Body of pancreas (tissue), 4 donors: Measurements from ENCODE around the gene ARHGDIA. TPM values are rescaled to one million over a fixed set of nuclear protein-coding genes. Genes with fewer than 3 reads are reported as not detected.

ENCODE experiments used
- ATAC-seq: fragments of 150-250 bp; one replicate; pipeline ENCODE4 v1.9.1; 2016
- DNase-seq, 4 donors: peaks; one replicate each; pipeline ENCODE4 v3.0.0-alpha.2; 2019
- H3K27ac ChIP-seq, 4 donors: fragments of 200-600 bp; sonication (generic); 1 replicate in 3 of 4; 2 replicates in 1 of 4; pipeline versions ENCODE4 v1.5.1 to v1.6.1; 2016 to 2019; ENCODE audit warnings: mild to moderate bottlenecking in 1 of 4, mixed read lengths in 1 of 4, moderate library complexity in 1 of 4
- H3K27me3 ChIP-seq, 2 donors: fragments of 200-600 bp; sonication (generic); one replicate each; pipeline ENCODE4 v1.6.0; 2016; ENCODE audit warnings: mild to moderate bottlenecking in 1 of 2
- H3K36me3 ChIP-seq, 2 donors: fragments of 200-600 bp; sonication (generic); replicated peaks in 1 of 2; 2 replicates each; pipeline ENCODE4 v1.5.1; 2016; ENCODE audit warnings: low read depth in 2 of 2; ENCODE audit not compliant: insufficient read depth in 1 of 2
- H3K4me1 ChIP-seq: fragments of 200-600 bp; sonication (generic); one replicate; pipeline ENCODE4 v1.6.0; 2016
- H3K4me3 ChIP-seq, 2 donors: fragments of 200-600 bp; sonication (generic); 1 replicate in 1 of 2; 2 replicates in 1 of 2; pipeline ENCODE4 v1.5.1; 2016 to 2019
- H3K9me3 ChIP-seq, 3 donors: fragments of 200-600 bp; sonication (generic); 1 replicate in 2 of 3; 2 replicates in 1 of 3; pipeline ENCODE4 v1.5.1; 2016
- CTCF ChIP-seq, 7 experiments: fragments of 450-650 bp in 4 of 7; fragments of 200-600 bp in 3 of 7; sonication (generic) in 3 of 7; IDR thresholded peaks; one replicate each; pipeline ENCODE4 v1.5.1; 2016 to 2019; ENCODE audit warnings: antibody characterized with exemption in 7 of 7
- POLR2A ChIP-seq, 3 donors: fragments of 450-650 bp; IDR thresholded peaks; one replicate each; pipeline ENCODE4 v1.6.1; 2016; ENCODE audit warnings: antibody characterized with exemption in 3 of 3, mild to moderate bottlenecking in 2 of 3
- WGBS, 2 donors: methylation state at CpG; one replicate each; pipeline ENCODE4 v1.1.5; 2017; 5-methylcytosine and 5-hydroxymethylcytosine counted together
- intact Hi-C: fragments of 100-400 bp; cut with DNase I; formaldehyde crosslinking; loops from one replicate; pipeline ENCODE4 v1.15.1; 2023
- total RNA-seq, 2 donors: library from RNA; depleted of rRNA; stranded (reverse); fragments of >200 nt; gene quantifications; one replicate each; pipeline ENCODE4 v1.1.0, GENCODE V29; 2016

Gene ARHGDIA
- total RNA-seq, 2 donors from 2014 or later = 109 to 141 TPM

GRCh38 chr17:81916234-81917001 is 45.3 kb upstream of the ARHGDIA start:
- ATAC-seq (no peak), DNase-seq (no peak)
- no peaks in the 10 kb centered on the region for H3K27me3 ChIP-seq
- no peak overlapping the region for H3K27ac ChIP-seq
- WGBS, 2 donors = 71 to 73% methylated on average over 21 of the region's 21 CpGs
- H3K9me3 ChIP-seq = no peaks in the 10 kb centered on the region
- H3K4me1 ChIP-seq = peaks cover 29% of the 10 kb centered on the region
- H3K36me3 ChIP-seq = peaks cover 6 to 13% of the 10 kb centered on the region in 2 donors
- intact Hi-C loops = no loop called here
- H3K4me3 ChIP-seq = no peak overlapping the region
- TF ChIP-seq POLR2A (IDR thresholded peaks at IDR 0.05) (no peak), CTCF (IDR thresholded peaks at IDR 0.05) (no peak)

GRCh38 chr17:81915331-81915730 is 44.2 kb upstream of the ARHGDIA start:
- no peak for ATAC-seq
- no peaks in the 10 kb centered on the region for H3K27me3 ChIP-seq
- no peak overlapping the region for H3K27ac ChIP-seq
- H3K4me1 ChIP-seq = peaks cover 34% of the 10 kb centered on the region
- intact Hi-C loops = no loop called here
- H3K9me3 ChIP-seq = no peaks in the 10 kb centered on the region
- DNase-seq = no peak
- TF ChIP-seq CTCF (IDR thresholded peaks at IDR 0.05) (no peak), POLR2A (IDR thresholded peaks at IDR 0.05) (no peak)
- H3K4me3 ChIP-seq = no peak overlapping the region
- peaks cover 6 to 13% of the 10 kb centered on the region in 2 donors for H3K36me3 ChIP-seq
- 81 to 82% methylated on average over 10 to 11 of the region's 12 CpGs for WGBS, 2 donors

GRCh38 chr17:81914103-81914850 is 43.1 kb upstream of the ARHGDIA start:
- Histone ChIP-seq H3K27me3 (no peaks in the 10 kb centered on the region), H3K27ac (no peak overlapping the region), H3K4me3 (no peak overlapping the region), H3K9me3 (no peaks in the 10 kb centered on the region), H3K36me3 (peaks cover 6 to 13% of the 10 kb centered on the region in 2 donors), H3K4me1 (peaks cover 44% of the 10 kb centered on the region)
- whole genome bisulfite sequencing, 2 donors = 90 to 91% methylated on average over 27 to 36 of the region's 36 CpGs
- intact Hi-C loops = no loop called here
- no peak for TF ChIP-seq POLR2A (IDR thresholded peaks at IDR 0.05)
- TF ChIP-seq CTCF (IDR thresholded peaks at IDR 0.05) = no peak
- DNase-seq (no peak), ATAC-seq (no peak)

- intact Hi-C loops = no loop called here
- WGBS, 2 donors = 91 to 92% methylated on average over 13 to 31 of the region's 31 CpGs
- H3K36me3 ChIP-seq = peaks cover 6 to 13% of the 10 kb centered on the region in 2 donors
- no peak for ATAC-seq
- H3K27ac ChIP-seq = no peak overlapping the region
- no peaks in the 10 kb centered on the region for H3K9me3 ChIP-seq
- H3K27me3 ChIP-seq = no peaks in the 10 kb centered on the region
- H3K4me1 ChIP-seq = peaks cover 46% of the 10 kb centered on the region
- H3K4me3 ChIP-seq = no peak overlapping the region
- no peak for TF ChIP-seq POLR2A (IDR thresholded peaks at IDR 0.05)
- no peak for DNase-seq
Measured at GRCh38 chr17:81913394-81914102, 42.4 kb upstream of the ARHGDIA start.
